HL-60 (cell line): Measurements from ENCODE around the gene SUZ12.

Source experiments
- GABPA ChIP-seq: IDR thresholded peaks from 2 replicates; pipeline ENCODE4 v1.6.1; 2012; ENCODE audit warnings: low read depth
- POLR2AphosphoS5 ChIP-seq: IDR thresholded peaks from 2 replicates; pipeline ENCODE4 v1.6.1; 2012; ENCODE audit warnings: low read depth
- SPI1 ChIP-seq: IDR thresholded peaks from 2 replicates; pipeline ENCODE4 v1.6.1; 2012; ENCODE audit warnings: low read depth, mild to moderate bottlenecking, borderline replicate concordance
- TF ChIP-seq, protein P1 (sequence below): IDR thresholded peaks from one replicate; pipeline ENCODE4 v1.5.1; 2011; ENCODE audit warnings: low read length, control low read depth, inconsistent platforms; ENCODE audit not compliant: insufficient read depth
- TF ChIP-seq, protein P2 (sequence below): IDR thresholded peaks from 2 replicates; pipeline ENCODE4 v1.6.1; 2012; ENCODE audit warnings: low read depth; ENCODE audit not compliant: insufficient replicate concordance

DNA sequence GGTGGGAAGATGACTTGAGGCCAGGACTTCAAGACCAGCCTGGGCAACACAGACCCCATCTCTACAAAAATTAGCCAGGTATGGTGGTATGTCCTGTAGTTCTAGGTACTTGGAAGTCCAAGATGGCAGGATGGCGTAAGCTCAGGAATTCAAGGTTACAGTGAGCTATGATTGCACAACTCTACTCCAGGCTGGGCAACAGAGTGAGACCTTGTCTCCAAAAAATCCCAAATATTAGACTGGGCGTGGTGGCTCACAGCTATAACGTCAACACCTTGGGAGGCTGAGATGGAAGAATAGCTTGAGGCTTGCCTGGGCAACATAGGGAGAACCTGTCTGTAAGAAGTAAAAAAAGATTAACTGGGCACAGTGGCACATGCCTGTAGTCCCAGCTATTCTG lies 30.8 kb downstream of the SUZ12 start:
- TF ChIP-seq, protein P1, sequence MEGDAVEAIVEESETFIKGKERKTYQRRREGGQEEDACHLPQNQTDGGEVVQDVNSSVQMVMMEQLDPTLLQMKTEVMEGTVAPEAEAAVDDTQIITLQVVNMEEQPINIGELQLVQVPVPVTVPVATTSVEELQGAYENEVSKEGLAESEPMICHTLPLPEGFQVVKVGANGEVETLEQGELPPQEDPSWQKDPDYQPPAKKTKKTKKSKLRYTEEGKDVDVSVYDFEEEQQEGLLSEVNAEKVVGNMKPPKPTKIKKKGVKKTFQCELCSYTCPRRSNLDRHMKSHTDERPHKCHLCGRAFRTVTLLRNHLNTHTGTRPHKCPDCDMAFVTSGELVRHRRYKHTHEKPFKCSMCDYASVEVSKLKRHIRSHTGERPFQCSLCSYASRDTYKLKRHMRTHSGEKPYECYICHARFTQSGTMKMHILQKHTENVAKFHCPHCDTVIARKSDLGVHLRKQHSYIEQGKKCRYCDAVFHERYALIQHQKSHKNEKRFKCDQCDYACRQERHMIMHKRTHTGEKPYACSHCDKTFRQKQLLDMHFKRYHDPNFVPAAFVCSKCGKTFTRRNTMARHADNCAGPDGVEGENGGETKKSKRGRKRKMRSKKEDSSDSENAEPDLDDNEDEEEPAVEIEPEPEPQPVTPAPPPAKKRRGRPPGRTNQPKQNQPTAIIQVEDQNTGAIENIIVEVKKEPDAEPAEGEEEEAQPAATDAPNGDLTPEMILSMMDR: no peak
- TF ChIP-seq POLR2AphosphoS5 (no peak), GABPA (no peak), SPI1 (no peak)
- TF ChIP-seq, protein P2, sequence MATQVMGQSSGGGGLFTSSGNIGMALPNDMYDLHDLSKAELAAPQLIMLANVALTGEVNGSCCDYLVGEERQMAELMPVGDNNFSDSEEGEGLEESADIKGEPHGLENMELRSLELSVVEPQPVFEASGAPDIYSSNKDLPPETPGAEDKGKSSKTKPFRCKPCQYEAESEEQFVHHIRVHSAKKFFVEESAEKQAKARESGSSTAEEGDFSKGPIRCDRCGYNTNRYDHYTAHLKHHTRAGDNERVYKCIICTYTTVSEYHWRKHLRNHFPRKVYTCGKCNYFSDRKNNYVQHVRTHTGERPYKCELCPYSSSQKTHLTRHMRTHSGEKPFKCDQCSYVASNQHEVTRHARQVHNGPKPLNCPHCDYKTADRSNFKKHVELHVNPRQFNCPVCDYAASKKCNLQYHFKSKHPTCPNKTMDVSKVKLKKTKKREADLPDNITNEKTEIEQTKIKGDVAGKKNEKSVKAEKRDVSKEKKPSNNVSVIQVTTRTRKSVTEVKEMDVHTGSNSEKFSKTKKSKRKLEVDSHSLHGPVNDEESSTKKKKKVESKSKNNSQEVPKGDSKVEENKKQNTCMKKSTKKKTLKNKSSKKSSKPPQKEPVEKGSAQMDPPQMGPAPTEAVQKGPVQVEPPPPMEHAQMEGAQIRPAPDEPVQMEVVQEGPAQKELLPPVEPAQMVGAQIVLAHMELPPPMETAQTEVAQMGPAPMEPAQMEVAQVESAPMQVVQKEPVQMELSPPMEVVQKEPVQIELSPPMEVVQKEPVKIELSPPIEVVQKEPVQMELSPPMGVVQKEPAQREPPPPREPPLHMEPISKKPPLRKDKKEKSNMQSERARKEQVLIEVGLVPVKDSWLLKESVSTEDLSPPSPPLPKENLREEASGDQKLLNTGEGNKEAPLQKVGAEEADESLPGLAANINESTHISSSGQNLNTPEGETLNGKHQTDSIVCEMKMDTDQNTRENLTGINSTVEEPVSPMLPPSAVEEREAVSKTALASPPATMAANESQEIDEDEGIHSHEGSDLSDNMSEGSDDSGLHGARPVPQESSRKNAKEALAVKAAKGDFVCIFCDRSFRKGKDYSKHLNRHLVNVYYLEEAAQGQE: no peak
